COR-L47 (cell line): Measurements from ENCODE around the gene UBQLN2.
"Not testable (repeated sequence)": the region's sequence is repeated elsewhere in the genome, so short reads cannot be mapped to it uniquely, and the experiment has no call there.

Experiments
- DNase-seq: peaks from one replicate; lab custom pipeline; 2025; lab: John Stamatoyannopoulos, UW

UBQLN2 gene

GRCh38 chrX:56563231-56564161 lies at the start of gene UBQLN2:
Gene UBQLN2 (plus strand): TSS chrX:56563627. CDS start chrX:56563874, 247 bp downstream.
- peak; percentile 65 for DNase-seq

GRCh38 chrX:56519642-56520041 lies 43.8 kb upstream of the UBQLN2 start:
- DNase-seq = no peak

- not testable (repeated sequence) for DNase-seq
These were observed 33.9 kb upstream of the UBQLN2 start for GRCh38 chrX:56529482-56530007.

- DNase-seq = no peak
These were observed 33.4 kb upstream of the UBQLN2 start for GRCh38 chrX:56530011-56530410.

- DNase-seq = no peak
These were observed 12.8 kb upstream of the UBQLN2 start for GRCh38 chrX:56550667-56551066.

- DNase-seq = no peak
These were observed 8.6 kb upstream of the UBQLN2 start for GRCh38 chrX:56554870-56555269.

GRCh38 chrX:56557376-56557929 lies 6.0 kb upstream of the UBQLN2 start:
- no peak for DNase-seq

GRCh38 chrX:56564164-56564885 lies 898 bp downstream of the UBQLN2 start:
- no peak for DNase-seq

GRCh38 chrX:56564921-56565840 lies 1.8 kb downstream of the UBQLN2 start:
- DNase-seq = no peak

- DNase-seq = no peak
These were observed 6.1 kb downstream of the UBQLN2 start for GRCh38 chrX:56569378-56570057.

- no peak for DNase-seq
These were observed 9.5 kb downstream of the UBQLN2 start for GRCh38 chrX:56572975-56573374.

GRCh38 chrX:56574861-56575260 lies 11.4 kb downstream of the UBQLN2 start:
- no peak for DNase-seq

GRCh38 chrX:56576721-56577120 lies 13.3 kb downstream of the UBQLN2 start:
- no peak for DNase-seq

- no peak for DNase-seq
These were observed 25.2 kb downstream of the UBQLN2 start for GRCh38 chrX:56588397-56589188.

- not testable (repeated sequence) for DNase-seq
These were observed 28.4 kb downstream of the UBQLN2 start for GRCh38 chrX:56591830-56592229.

GRCh38 chrX:56600141-56600540 lies 36.7 kb downstream of the UBQLN2 start:
- DNase-seq = no peak

GRCh38 chrX:56600987-56601386 lies 37.6 kb downstream of the UBQLN2 start:
- no peak for DNase-seq

- no peak for DNase-seq
These were observed 51.9 kb downstream of the UBQLN2 start for GRCh38 chrX:56615282-56615681.
